ENCODE measurements around the gene SNX8.

SNX8 gene

DNA sequence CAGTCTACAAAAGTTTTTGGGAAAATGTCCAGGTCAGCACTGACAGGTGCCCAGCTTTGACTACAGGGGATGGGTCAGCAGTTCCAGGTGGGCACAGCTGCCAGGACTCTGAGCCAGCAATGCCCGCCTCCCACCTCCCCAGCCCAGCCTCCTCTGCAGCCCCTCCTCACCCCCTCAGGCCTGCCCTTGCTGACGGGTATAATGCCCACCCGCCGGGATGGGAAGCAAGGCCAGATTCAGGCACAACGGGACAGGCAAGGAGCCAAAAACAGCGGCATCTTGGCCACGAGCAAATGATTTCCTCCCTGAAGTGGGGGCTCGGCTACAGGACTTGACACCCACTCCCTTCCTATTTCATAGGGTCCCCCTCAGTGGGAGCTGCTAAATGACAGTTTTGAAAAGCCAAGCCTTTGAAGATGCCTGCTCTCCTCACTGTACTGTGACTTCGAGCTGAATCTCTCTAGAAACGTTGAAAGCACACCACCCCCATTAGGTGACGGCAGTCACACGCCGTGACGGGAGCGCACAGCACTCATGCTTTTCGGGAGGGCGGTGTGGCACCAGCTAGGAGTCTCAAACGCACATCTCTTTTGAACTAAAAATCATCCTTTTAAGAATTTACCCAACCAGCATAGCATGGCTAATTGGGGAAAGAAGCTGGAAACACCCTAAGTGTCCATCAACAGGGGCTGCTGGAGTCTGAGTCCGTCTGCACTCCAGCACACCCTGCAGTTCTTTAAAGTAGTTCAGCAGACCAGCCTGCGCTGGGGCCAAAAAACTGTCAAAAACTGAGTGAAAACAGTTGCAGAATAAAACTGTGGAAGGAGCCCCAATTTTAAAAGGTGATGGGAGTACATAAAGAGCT lies 111.1 kb downstream of the SNX8 start:
- no peak for DNase-seq (ENCODE audit: low spot score)

DNA sequence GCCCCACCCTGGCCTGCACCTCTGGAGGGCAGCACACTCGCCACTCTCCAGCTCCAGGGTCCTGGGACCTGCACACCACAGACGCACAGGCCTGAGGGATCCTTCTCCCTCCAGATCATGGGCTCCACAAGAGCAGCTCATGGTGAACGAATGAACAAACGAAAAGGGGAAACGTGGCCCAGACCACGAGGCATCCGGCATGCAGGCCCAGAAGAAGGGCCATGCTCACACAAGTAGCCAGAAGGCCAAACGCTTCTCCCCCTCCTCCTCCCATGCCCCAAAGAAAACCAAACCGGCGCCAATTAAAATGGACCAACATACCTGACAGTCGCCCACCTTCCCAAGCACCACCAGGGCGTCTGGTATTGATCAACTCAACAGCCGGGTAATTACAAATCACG lies 111.9 kb downstream of the SNX8 start:
- no peak for DNase-seq (ENCODE audit: low spot score)
